ENCODE data around the gene RELT.

The RELT gene

DNA sequence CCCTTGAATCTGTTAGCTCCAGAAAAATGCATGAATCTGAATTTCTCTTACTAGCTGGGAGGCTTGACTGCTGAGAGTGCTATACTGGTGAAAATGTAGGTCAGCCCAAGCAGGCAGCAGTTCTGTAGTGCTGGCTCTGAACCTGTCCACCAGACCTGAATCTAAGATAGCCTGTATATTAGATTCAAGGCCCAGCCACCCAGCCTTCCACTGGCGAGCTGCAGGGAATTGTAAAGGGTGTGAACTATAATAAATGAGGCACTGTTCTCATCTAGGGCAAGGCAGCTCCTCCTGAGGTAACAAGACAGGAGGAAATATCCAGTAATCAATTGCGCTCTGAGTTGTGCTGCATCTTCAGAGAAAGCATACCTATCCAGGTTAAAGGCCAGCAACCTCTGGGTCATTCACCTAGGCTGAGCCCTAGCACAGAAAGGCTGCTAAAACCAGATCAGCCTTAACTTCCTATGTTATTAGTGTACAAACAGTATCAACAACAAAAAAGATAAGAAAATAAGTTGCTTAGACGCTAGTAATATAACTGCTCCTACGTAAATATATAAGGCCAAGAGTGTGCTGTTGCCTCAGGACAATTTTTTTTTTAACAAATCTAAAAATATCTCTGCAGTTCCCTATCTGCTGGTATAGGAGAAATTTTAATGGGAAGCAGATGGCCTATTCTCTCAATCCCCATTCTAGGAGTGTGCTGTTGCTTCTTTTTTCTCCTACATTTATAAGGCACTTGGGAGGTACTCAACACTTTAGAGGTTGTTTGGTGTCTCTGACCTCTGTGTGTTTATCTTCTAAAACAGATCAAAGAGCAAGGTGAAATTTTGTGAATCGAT lies 63.0 kb downstream of the RELT start:
- no peak for DNase-seq (ENCODE audit: low spot score)

DNA sequence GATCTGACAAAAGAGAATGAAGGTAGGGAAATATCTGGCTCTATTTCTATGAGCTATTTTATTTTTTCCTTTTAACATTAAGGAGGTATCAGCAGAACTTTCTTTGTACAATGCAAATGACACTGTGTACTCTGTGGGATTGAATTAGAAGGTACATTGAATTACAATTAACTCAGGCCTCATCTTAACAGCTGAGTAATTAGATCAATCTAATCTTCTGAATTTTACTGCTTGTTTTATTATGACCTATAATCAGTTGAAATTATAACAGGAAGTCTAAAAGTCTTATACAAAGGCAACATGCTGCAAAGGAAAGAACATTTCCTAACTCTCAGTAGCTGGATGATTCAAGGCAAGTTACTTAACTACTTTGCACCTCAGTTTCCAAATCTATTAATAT lies 69.8 kb downstream of the RELT start:
- no peak for DNase-seq (ENCODE audit: low spot score)

DNA sequence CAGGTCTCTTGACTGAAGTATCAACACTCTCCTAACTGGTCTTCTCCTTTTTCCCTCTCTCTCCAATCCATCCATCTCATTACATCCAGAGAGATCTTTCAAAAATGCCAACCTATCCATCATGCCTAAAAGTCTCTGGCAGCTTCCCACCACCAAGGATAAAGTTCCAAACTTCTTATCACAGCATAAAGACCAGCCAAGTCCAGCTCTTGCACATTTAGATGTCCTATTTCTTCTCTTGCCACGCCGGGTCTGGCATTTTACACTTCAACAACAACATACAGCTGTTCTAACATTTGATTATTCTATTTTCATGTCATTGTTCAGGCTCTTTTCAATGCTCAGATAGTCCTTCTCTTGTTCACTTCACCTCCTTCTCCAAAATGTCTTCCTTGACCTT lies 70.6 kb downstream of the RELT start:
- no peak for DNase-seq (ENCODE audit: low spot score)

Measured in HuH-7.5 (cell line).